ENCODE data around the gene RPS6KA4. TPM values are rescaled to one million over a fixed set of nuclear protein-coding genes. Genes with fewer than 3 reads are reported as not detected.
"Not testable (repeated sequence)": the region's sequence is repeated elsewhere in the genome, so short reads cannot be mapped to it uniquely, and the experiment has no call there.

The RPS6KA4 gene
- 7.5 TPM for polyA plus RNA-seq (2013, experiment 1 of 2)
- polyA plus RNA-seq (2013, experiment 2 of 2): 9.3 TPM

DNA sequence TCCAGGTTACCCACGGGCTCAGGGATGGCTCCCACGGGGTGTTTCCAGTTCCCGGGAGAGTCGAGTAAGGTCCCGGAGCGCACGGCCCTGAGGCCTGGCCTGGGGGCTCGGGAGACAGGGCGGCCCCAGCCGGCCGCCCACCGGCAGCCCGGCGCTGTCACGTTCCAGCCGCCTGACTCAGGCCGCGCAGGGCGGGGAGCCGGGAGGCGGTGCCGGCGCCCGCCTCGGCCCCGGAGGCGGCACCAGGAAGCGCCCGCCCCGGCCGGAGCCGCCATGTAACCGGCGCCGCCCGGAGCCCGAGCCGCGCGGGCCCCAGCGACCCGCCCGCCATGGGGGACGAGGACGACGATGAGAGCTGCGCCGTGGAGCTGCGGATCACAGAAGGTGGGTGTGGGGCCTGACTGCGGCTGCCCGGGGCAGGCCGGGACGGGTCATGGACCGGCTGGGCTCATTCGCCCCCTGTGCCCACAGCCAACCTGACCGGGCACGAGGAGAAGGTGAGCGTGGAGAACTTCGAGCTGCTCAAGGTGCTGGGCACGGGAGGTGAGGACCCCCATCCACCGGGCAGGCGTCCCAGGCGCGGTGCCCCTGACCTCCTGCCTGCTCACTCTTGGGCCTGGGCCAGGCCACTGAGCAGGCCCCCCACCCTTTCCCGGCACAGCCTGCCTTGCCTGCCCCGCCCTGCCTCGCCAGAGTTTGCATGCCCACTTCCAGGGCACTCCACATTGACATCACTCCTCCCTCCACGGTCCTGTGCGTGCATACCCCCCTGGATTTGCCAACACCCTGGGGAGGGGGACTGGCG lies at the start of gene RPS6KA4:
TSS of gene RPS6KA4 (plus strand) at position 256 of the 805 bp plus-strand sequence. CDS start at position 330, 74 bp downstream.
- Histone ChIP-seq H3K27ac (ENCODE audit: low read depth, low read length) (peak within 1 kb of the TSS; percentile 19; the same call in 1 of the 2 replicates), H3K9me3 (ENCODE audit: insufficient read depth, low read depth, low read length) (no peaks in the 10 kb centered on the region), H3K36me3 (ENCODE audit: insufficient read depth, low read length) (peaks cover 33% of the 10 kb centered on the region), H3K4me3 (ENCODE audit: low read length) (peak within 1 kb of the TSS; percentile 79), H3K4me1 (ENCODE audit: insufficient read depth, low read length) (peaks cover 25% of the 10 kb centered on the region), H3K9ac (ENCODE audit: low read depth, low read length) (peak within 1 kb of the TSS; percentile 74), H3K27me3 (ENCODE audit: insufficient read depth, low read length) (no peaks in the 10 kb centered on the region)
- WGBS: 1% methylated on average over 70 of the region's 70 CpGs

DNA sequence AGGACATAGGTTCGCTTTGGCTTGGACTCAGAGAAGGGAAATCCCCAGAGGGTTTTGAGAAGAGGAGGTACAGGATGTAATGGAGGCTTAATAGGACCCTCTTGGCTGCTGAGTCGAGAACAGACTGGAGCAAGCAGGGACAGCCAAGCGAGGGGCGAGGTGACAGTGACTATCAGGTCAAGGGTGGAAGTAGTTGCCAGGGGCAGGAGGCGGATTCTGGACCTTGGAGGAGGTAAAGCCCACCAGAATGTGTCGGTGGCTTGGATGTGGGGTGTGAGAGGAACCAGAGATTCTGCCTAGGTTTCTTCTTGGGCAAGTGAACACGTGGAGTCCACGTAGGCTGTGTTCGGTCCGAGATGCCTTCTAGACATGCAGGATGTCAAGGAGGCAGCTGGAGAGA lies 46.0 kb upstream of the RPS6KA4 start:
- Histone ChIP-seq H3K9me3 (ENCODE audit: insufficient read depth, low read depth, low read length) (no peaks in the 10 kb centered on the region), H3K27me3 (ENCODE audit: insufficient read depth, low read length) (no peaks in the 10 kb centered on the region), H3K4me3 (ENCODE audit: low read length) (no peak overlapping the region), H3K27ac (ENCODE audit: low read depth, low read length) (no peak overlapping the region), H3K36me3 (ENCODE audit: insufficient read depth, low read length) (peaks cover 29% of the 10 kb centered on the region), H3K4me1 (ENCODE audit: insufficient read depth, low read length) (no peaks in the 10 kb centered on the region), H3K9ac (ENCODE audit: low read depth, low read length) (no peak overlapping the region)
- 94% methylated on average over 10 of the region's 10 CpGs for WGBS

GRCh38 chr11:64313491-64314145 lies 45.3 kb upstream of the RPS6KA4 start:
- Histone ChIP-seq H3K4me1 (ENCODE audit: insufficient read depth, low read length) (no peaks in the 10 kb centered on the region), H3K4me3 (ENCODE audit: low read length) (no peak overlapping the region), H3K9ac (ENCODE audit: low read depth, low read length) (no peak overlapping the region), H3K36me3 (ENCODE audit: insufficient read depth, low read length) (peaks cover 27% of the 10 kb centered on the region), H3K27ac (ENCODE audit: low read depth, low read length) (no peak overlapping the region), H3K9me3 (ENCODE audit: insufficient read depth, low read depth, low read length) (no peaks in the 10 kb centered on the region), H3K27me3 (ENCODE audit: insufficient read depth, low read length) (no peaks in the 10 kb centered on the region)
- 91% methylated on average over 18 of the region's 18 CpGs for whole genome bisulfite sequencing

DNA sequence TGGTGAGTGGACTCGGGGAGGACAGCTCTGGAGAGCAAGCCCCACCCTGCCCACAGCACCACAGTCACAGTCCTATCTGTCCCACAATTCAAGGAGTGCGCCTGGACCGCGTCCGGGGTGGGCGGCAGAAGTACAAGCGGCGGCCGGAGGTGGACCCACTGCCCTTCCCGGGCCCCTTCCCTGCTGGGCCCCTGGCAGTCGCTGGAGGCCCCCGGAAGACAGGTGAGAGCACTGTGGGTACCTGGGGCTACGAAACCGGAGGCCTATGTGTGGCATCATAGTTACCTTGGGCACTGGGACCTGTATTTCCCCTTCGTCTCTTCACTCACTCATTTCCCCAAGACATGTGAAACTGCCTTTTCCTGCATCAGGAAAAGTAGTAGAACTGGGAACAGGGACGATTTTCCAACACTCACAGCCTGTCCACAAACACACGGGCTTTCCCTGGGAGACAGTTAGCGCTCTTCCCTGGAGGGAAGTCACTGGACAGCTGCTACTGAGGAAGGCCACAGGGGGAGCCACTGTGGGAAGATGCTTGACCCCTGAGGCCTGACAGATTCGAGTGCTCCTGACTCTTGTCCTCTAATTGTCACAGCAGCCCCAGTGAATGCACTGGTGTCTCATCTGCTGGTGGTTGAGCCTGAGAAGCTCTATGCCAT lies 44.7 kb upstream of the RPS6KA4 start:
- Histone ChIP-seq H3K36me3 (ENCODE audit: insufficient read depth, low read length) (peaks cover 27% of the 10 kb centered on the region), H3K4me1 (ENCODE audit: insufficient read depth, low read length) (peaks cover 4% of the 10 kb centered on the region; the same call in 1 of the 2 replicates), H3K27ac (ENCODE audit: low read depth, low read length) (peak overlapping the region; percentile 24; the same call in 1 of the 2 replicates), H3K27me3 (ENCODE audit: insufficient read depth, low read length) (no peaks in the 10 kb centered on the region), H3K4me3 (ENCODE audit: low read length) (no peak overlapping the region), H3K9me3 (ENCODE audit: insufficient read depth, low read depth, low read length) (no peaks in the 10 kb centered on the region), H3K9ac (ENCODE audit: low read depth, low read length) (no peak overlapping the region)
- 93% methylated on average over 19 of the region's 19 CpGs for WGBS

DNA sequence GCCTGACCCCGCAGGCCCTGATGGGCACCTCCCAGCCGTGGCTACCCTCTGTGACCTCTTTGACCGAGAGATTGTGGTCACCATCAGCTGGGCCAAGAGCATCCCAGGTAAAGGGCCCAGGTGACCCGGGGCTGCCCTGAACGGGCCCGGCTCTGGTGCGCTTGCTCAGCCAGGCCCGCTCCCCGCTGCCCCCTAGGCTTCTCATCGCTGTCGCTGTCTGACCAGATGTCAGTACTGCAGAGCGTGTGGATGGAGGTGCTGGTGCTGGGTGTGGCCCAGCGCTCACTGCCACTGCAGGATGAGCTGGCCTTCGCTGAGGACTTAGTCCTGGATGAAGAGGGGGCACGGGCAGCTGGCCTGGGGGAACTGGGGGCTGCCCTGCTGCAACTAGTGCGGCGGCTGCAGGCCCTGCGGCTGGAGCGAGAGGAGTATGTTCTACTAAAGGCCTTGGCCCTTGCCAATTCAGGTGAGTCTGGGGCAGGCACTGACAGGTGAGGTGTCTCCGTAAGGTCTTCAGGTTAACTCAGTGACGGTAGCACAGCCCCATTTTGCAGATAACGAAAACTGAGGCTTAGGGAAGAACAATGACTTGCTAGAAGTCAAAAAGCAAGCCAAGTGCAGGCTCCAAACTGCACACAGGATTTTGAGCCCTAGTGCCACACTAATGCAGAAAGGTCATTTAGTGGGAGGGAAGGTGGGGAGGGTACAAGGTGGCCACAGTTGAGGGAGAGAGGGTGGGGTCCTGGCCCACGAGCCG lies 44.0 kb upstream of the RPS6KA4 start:
- Histone ChIP-seq H3K4me3 (ENCODE audit: low read length) (no peak overlapping the region), H3K4me1 (ENCODE audit: insufficient read depth, low read length) (peaks cover 8% of the 10 kb centered on the region; the same call in 1 of the 2 replicates), H3K9ac (ENCODE audit: low read depth, low read length) (no peak overlapping the region), H3K9me3 (ENCODE audit: insufficient read depth, low read depth, low read length) (no peaks in the 10 kb centered on the region), H3K27ac (ENCODE audit: low read depth, low read length) (peak overlapping the region; percentile 24; the same call in 1 of the 2 replicates), H3K36me3 (ENCODE audit: insufficient read depth, low read length) (peaks cover 24% of the 10 kb centered on the region), H3K27me3 (ENCODE audit: insufficient read depth, low read length) (no peaks in the 10 kb centered on the region)
- 92% methylated on average over 24 of the region's 24 CpGs for WGBS

GRCh38 chr11:64315667-64316526 lies 43.1 kb upstream of the RPS6KA4 start:
- not testable (repeated sequence) for H3K4me1 ChIP-seq (ENCODE audit: insufficient read depth, low read length); H3K27me3 ChIP-seq (ENCODE audit: insufficient read depth, low read length); H3K9ac ChIP-seq (ENCODE audit: low read depth, low read length); H3K9me3 ChIP-seq (ENCODE audit: insufficient read depth, low read depth, low read length)
- H3K36me3 ChIP-seq (ENCODE audit: insufficient read depth, low read length): peaks cover 32% of the 10 kb centered on the region
- peak overlapping the region; percentile 98; the same call in 1 of the 2 replicates for H3K27ac ChIP-seq (ENCODE audit: low read depth, low read length)
- H3K4me3 ChIP-seq (ENCODE audit: low read length): peak overlapping the region; percentile 79
- 88% methylated on average over 25 of the region's 25 CpGs for WGBS

DNA sequence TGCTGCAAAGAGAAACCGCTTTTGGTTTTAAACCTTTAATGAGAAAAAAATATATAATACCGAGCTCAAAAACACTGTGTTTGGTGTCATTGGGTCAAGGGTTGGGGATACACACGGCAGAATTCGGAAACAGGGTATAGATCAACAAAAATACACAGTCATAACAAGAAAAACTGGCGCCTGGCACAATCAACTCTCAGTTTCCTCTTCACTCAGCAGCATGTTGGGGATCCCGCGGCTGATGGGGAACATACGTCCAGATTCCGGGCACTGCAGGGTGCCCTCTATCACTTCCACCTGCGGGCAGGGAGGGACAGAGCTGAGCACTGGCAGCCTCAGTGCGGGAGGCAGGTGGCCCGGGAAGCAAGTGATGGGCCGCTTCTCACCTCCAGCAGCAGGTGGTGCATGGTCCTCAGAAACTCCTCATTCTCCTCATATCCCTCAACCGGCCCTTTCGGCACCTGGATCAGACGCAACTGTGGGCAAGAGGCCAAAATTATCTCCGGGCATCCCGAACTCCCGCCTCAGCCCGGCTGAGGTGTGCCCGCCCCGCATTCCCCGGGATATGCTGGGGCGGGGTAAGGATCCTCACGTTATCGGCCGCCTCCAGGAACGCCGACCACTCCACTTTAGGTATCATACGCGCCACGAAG lies 42.2 kb upstream of the RPS6KA4 start:
- Histone ChIP-seq H3K27me3 (ENCODE audit: insufficient read depth, low read length) (no peaks in the 10 kb centered on the region), H3K9ac (ENCODE audit: low read depth, low read length) (peak overlapping the region; percentile 92), H3K4me1 (ENCODE audit: insufficient read depth, low read length) (peaks cover 8% of the 10 kb centered on the region; the same call in 1 of the 2 replicates), H3K27ac (ENCODE audit: low read depth, low read length) (peak overlapping the region; percentile 98), H3K9me3 (ENCODE audit: insufficient read depth, low read depth, low read length) (no peaks in the 10 kb centered on the region), H3K36me3 (ENCODE audit: insufficient read depth, low read length) (peaks cover 41% of the 10 kb centered on the region), H3K4me3 (ENCODE audit: low read length) (peak overlapping the region; percentile 79)
- WGBS: 13% methylated on average over 32 of the region's 32 CpGs

DNA sequence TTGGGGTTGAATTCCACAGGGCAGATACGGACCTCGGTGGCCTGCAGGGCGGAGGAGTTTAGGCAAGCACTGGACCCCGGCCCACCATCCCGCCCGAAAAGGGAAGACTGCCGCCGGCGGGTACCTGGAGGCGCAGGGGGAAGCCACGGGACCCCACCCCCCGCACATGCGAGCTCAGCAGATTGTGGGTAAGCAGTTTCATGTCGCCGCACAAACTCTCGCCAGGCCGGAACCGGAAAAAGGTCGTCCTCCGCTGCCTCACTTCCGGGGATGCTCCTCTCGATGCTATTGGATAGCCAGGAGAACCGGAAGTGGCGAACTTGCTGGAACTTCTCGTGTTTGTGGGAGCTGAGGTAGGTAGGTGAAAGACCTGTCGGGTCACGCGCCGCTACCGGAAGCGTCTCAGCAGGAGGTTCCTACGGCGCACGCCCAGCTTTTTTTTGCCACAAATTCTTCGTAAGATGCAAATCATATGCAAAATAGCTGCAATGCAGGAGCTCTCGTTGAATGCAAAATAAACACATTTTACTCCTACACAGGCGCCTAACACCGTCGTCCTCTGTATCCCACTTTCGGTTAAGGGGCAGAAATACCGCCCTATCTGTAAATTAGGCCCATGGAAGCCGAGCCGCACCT lies 41.5 kb upstream of the RPS6KA4 start, which contains the start of gene TRMT112:
TSS of gene TRMT112 (minus strand) at position 235 of the 636 bp plus-strand sequence. CDS start at position 202, 33 bp downstream.
- WGBS: under 1% methylated on average over 43 of the region's 43 CpGs
- Histone ChIP-seq H3K4me1 (ENCODE audit: insufficient read depth, low read length) (peaks cover 8% of the 10 kb centered on the region; the same call in 1 of the 2 replicates), H3K36me3 (ENCODE audit: insufficient read depth, low read length) (peaks cover 45% of the 10 kb centered on the region)

More for the DNA sequence above, 41.5 kb upstream of the RPS6KA4 start, which contains the start of gene TRMT112:
- Histone ChIP-seq H3K27me3 (ENCODE audit: insufficient read depth, low read length) (no peaks in the 10 kb centered on the region), H3K9me3 (ENCODE audit: insufficient read depth, low read depth, low read length) (no peaks in the 10 kb centered on the region), H3K4me3 (ENCODE audit: low read length) (peak within 1 kb of the TSS; percentile 79), H3K27ac (ENCODE audit: low read depth, low read length) (peak within 1 kb of the TSS; percentile 98), H3K9ac (ENCODE audit: low read depth, low read length) (peak within 1 kb of the TSS; percentile 92)
